Naive thymus-derived CD4-positive, alpha-beta T cell (primary cell): ENCODE data around the gene TMEM117. TPM values are rescaled to one million over a fixed set of nuclear protein-coding genes. Genes with fewer than 3 reads are reported as not detected.

Source experiments
- ATAC-seq: fragments of 150-1000 bp; cut with Tn5 transposase; 2 replicates; pipeline ENCODE4 v1.10.0; 2021; ENCODE audit warnings: mild to moderate bottlenecking, moderate library complexity
- CTCF ChIA-PET: fragments of 350-600 bp; sonication (Branson Sonifier 250); formaldehyde crosslinking; loops from one replicate; lab custom pipeline; 2021; ENCODE audit warnings: antibody characterized with exemption; lab: Charles Lee
- POLR2A ChIA-PET: fragments of 350-600 bp; sonication (Branson Sonifier 250); formaldehyde crosslinking; loops from one replicate; lab custom pipeline; 2021; ENCODE audit warnings: antibody characterized with exemption, inconsistent platforms; lab: Charles Lee
- DNase-seq, 9 donors: peaks; one replicate each; pipeline versions ENCODE4 v3.0.0 to v3.0.0-alpha.2; 2020 to 2022; ENCODE audit warnings: mixed read lengths in 1 of 9
- H3K27ac ChIP-seq: one replicate; pipeline ENCODE4 v1.7.0; 2013; ENCODE audit warnings: mild to moderate bottlenecking, low read depth, low read length, moderate library complexity
- H3K27me3 ChIP-seq, 2 donors: one replicate each; pipeline ENCODE4 v1.7.0; 2013; ENCODE audit warnings: low read length in 2 of 2, mild to moderate bottlenecking in 2 of 2, moderate library complexity in 2 of 2; ENCODE audit not compliant: control insufficient read depth in 2 of 2, insufficient read depth in 2 of 2
- H3K36me3 ChIP-seq, 3 experiments: 1 replicate in 2 of 3; 2 replicates in 1 of 3; pipeline ENCODE4 v1.7.0; 2013; ENCODE audit warnings: low read length in 3 of 3, mild to moderate bottlenecking in 3 of 3, moderate library complexity in 1 of 3; ENCODE audit not compliant: insufficient read depth in 3 of 3, control insufficient read depth in 2 of 3
- H3K4me1 ChIP-seq, 2 donors: one replicate each; pipeline ENCODE4 v1.7.0; 2013; ENCODE audit warnings: low read length in 2 of 2, mild to moderate bottlenecking in 2 of 2, moderate library complexity in 1 of 2; ENCODE audit not compliant: control insufficient read depth in 2 of 2, insufficient read depth in 2 of 2
- H3K4me3 ChIP-seq: 2 replicates; pipeline ENCODE4 v1.7.0; 2013; ENCODE audit warnings: mild to moderate bottlenecking, low read length
- H3K9me3 ChIP-seq, 3 experiments: 1 replicate in 2 of 3; 2 replicates in 1 of 3; pipeline ENCODE4 v1.7.0; 2013; ENCODE audit warnings: low read length in 3 of 3; ENCODE audit not compliant: control insufficient read depth in 2 of 3
- H3K27ac Mint-ChIP-seq, 9 donors: one replicate each; pipeline ENCODE4 v1.8.0; 2020 to 2022; ENCODE audit warnings: mixed read lengths in 9 of 9, mild to moderate bottlenecking in 8 of 9, moderate library complexity in 5 of 9, inconsistent platforms in 2 of 9
- H3K27me3 Mint-ChIP-seq, 5 donors: one replicate each; pipeline ENCODE4 v1.8.0; 2021 to 2022; ENCODE audit warnings: mixed read lengths in 5 of 5, mild to moderate bottlenecking in 1 of 5
- H3K36me3 Mint-ChIP-seq, 5 donors: one replicate each; pipeline ENCODE4 v1.8.0; 2020 to 2022; ENCODE audit warnings: mixed read lengths in 5 of 5, mild to moderate bottlenecking in 3 of 5, inconsistent platforms in 1 of 5
- H3K4me1 Mint-ChIP-seq, 7 donors: one replicate each; pipeline ENCODE4 v1.8.0; 2020 to 2022; ENCODE audit warnings: mixed read lengths in 7 of 7, mild to moderate bottlenecking in 3 of 7, inconsistent platforms in 1 of 7
- H3K4me3 Mint-ChIP-seq, 10 donors: one replicate each; pipeline ENCODE4 v1.8.0; 2020 to 2022; ENCODE audit warnings: mild to moderate bottlenecking in 10 of 10, mixed read lengths in 10 of 10, moderate library complexity in 6 of 10, inconsistent platforms in 2 of 10
- H3K9me3 Mint-ChIP-seq, 11 donors: one replicate each; pipeline ENCODE4 v1.8.0; 2020 to 2022; ENCODE audit warnings: mixed read lengths in 11 of 11, mild to moderate bottlenecking in 4 of 11, inconsistent platforms in 1 of 11, moderate library complexity in 1 of 11
- intact Hi-C, 2 donors: fragments of 100-400 bp; cut with micrococcal nuclease; formaldehyde crosslinking; loops; one replicate each; pipeline ENCODE4 v1.15.1; 2023
- polyA plus RNA-seq, 2 donors: library from polyadenylated mRNA; unstranded; fragments of 300-500 nt; fragmentation: Illumina TruSeq; gene quantifications; one replicate each; pipeline ENCODE4 v1.2.3, GENCODE V29; 2021
- total RNA-seq, 6 experiments: library from RNA in 5 of 6; stranded (reverse) in 5 of 6; gene quantifications; 1 replicate in 5 of 6; 2 replicates in 1 of 6; pipeline ENCODE4 v1.2.3 and lab custom pipeline; 2021 to 2026

TMEM117 gene
- total and polyA plus RNA-seq, 7 experiments from 2014 or later, result 0.31 to 6.6 (median 4.2) TPM

DNA sequence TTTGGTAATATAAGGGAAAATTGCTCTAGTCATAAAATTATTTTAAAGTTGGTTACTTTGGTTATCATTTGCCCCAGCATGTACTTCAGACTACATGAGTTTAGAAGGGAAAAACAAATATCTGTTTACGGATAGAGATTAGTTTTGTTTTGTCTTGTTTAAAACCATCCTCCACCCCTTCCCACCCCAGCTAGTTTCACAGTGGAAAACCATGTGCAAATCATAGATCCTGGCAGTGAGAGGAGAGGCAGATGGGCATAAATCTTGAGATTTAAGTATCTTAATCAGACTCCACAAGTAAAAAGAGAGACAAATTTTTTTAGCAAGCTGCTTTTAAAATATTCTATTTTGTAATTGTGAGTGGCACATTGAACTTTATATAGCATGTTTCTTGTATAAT, 424.7 kb downstream of the TMEM117 start:
- H3K4me1 ChIP-seq, result no peaks in the 10 kb centered on the region
- no peaks in the 10 kb centered on the region for H3K9me3 Mint-ChIP-seq
- intact Hi-C loops, result no loop called here
- no peak for ATAC-seq
- H3K27ac ChIP-seq, result no peak overlapping the region
- H3K4me1 Mint-ChIP-seq, result no peaks in the 10 kb centered on the region
- no peaks in the 10 kb centered on the region for H3K9me3 ChIP-seq
- no peaks in the 10 kb centered on the region for H3K36me3 ChIP-seq
- no peak overlapping the region for H3K4me3 ChIP-seq
- DNase-seq, result no peak
- no peaks in the 10 kb centered on the region for H3K27me3 ChIP-seq
- H3K27ac Mint-ChIP-seq, result no peak overlapping the region
- no peaks in the 10 kb centered on the region for H3K36me3 Mint-ChIP-seq
- H3K4me3 Mint-ChIP-seq, result no peak overlapping the region
- CTCF ChIA-PET, result no interaction called here
- POLR2A ChIA-PET, result no interaction called here
- H3K27me3 Mint-ChIP-seq, result no peaks in the 10 kb centered on the region

GRCh38 chr12:44285321-44285960, 449.6 kb downstream of the TMEM117 start:
- DNase-seq (no peak), ATAC-seq (no peak)
- H3K27ac Mint-ChIP-seq, result no peak overlapping the region
- ChIA-PET POLR2A (no interaction called here), CTCF (no interaction called here)
- peaks cover 6 to 19% (median 13%) of the 10 kb centered on the region in 7 donors for H3K4me1 Mint-ChIP-seq
- H3K4me3 Mint-ChIP-seq, result no peak overlapping the region
- Histone ChIP-seq H3K4me3 (no peak overlapping the region), H3K36me3 (no peaks in the 10 kb centered on the region), H3K27ac (no peak overlapping the region), H3K27me3 (no peaks in the 10 kb centered on the region), H3K9me3 (no peaks in the 10 kb centered on the region), H3K4me1 (peaks cover 3 to 6% of the 10 kb centered on the region in 2 donors)
- H3K27me3 Mint-ChIP-seq, result no peaks in the 10 kb centered on the region
- H3K36me3 Mint-ChIP-seq, result peaks cover 0 to 12% (median 7%) of the 10 kb centered on the region in 5 donors
- intact Hi-C loops, result no loop called here
- H3K9me3 Mint-ChIP-seq, result peaks cover 0 to 9% (median 5%) of the 10 kb centered on the region in 11 donors

DNA sequence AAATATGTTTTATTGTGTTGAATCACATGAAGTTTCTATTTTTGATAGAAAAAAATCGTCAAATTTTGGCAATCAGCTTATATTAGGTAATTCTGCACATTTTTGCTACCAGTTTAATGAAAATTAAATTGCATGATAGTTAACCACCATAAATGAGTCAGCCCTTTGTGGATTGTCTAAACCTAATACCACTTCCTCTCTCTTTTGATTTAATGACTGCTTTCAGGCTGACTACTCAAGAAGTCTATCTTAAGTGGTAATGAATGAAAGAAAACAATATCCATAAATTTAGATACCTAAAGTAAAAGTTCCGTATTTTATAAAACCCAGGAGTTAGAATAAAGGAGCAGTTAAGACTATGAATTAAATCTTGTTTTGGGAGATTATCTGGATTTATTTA, 450.5 kb downstream of the TMEM117 start:
- Mint-ChIP-seq H3K9me3 (peaks cover 0 to 14% (median 5%) of the 10 kb centered on the region in 11 donors), H3K27ac (no peak overlapping the region), H3K27me3 (no peaks in the 10 kb centered on the region), H3K4me3 (no peak overlapping the region), H3K4me1 (peaks cover 6 to 19% (median 13%) of the 10 kb centered on the region in 7 donors), H3K36me3 (peaks cover 0 to 12% (median 7%) of the 10 kb centered on the region in 5 donors)
- Histone ChIP-seq H3K27ac (no peak overlapping the region), H3K9me3 (no peaks in the 10 kb centered on the region), H3K4me3 (no peak overlapping the region), H3K4me1 (peaks cover 3 to 6% of the 10 kb centered on the region in 2 donors), H3K36me3 (no peaks in the 10 kb centered on the region), H3K27me3 (no peaks in the 10 kb centered on the region)
- ChIA-PET CTCF (no interaction called here), POLR2A (no interaction called here)
- ATAC-seq (no peak), DNase-seq (no peak)
- intact Hi-C loops, result no loop called here

GRCh38 chr12:44286821-44287505, 451.1 kb downstream of the TMEM117 start:
- Mint-ChIP-seq H3K27me3 (no peaks in the 10 kb centered on the region), H3K36me3 (peaks cover 0 to 12% (median 5%) of the 10 kb centered on the region in 5 donors), H3K4me3 (no peak overlapping the region), H3K9me3 (peaks cover 0 to 14% (median 5%) of the 10 kb centered on the region in 11 donors), H3K27ac (no peak overlapping the region), H3K4me1 (peaks cover 6 to 19% (median 13%) of the 10 kb centered on the region in 7 donors)
- POLR2A ChIA-PET, result no interaction called here
- peaks cover 3 to 6% of the 10 kb centered on the region in 2 donors for H3K4me1 ChIP-seq
- no peak overlapping the region for H3K27ac ChIP-seq
- CTCF ChIA-PET, result no interaction called here
- DNase-seq (no peak), ATAC-seq (no peak)
- H3K4me3 ChIP-seq, result no peak overlapping the region
- intact Hi-C loops, result no loop called here
- H3K27me3 ChIP-seq, result no peaks in the 10 kb centered on the region
- H3K9me3 ChIP-seq, result no peaks in the 10 kb centered on the region
- no peaks in the 10 kb centered on the region for H3K36me3 ChIP-seq

GRCh38 chr12:44287545-44287944, 451.7 kb downstream of the TMEM117 start:
- no peak for ATAC-seq
- Histone ChIP-seq H3K9me3 (no peaks in the 10 kb centered on the region), H3K27ac (no peak overlapping the region), H3K4me1 (peaks cover 3 to 6% of the 10 kb centered on the region in 2 donors), H3K4me3 (no peak overlapping the region), H3K36me3 (no peaks in the 10 kb centered on the region), H3K27me3 (no peaks in the 10 kb centered on the region)
- H3K4me1 Mint-ChIP-seq, result peaks cover 6 to 19% (median 13%) of the 10 kb centered on the region in 7 donors
- no peak overlapping the region for H3K27ac Mint-ChIP-seq
- H3K27me3 Mint-ChIP-seq, result no peaks in the 10 kb centered on the region
- ChIA-PET CTCF (no interaction called here), POLR2A (interaction anchor here (0.6 kb wide), 1 partner anchor 214 kb away, joined by 3 read pairs; no protein-coding TSS in a partner anchor)
- DNase-seq, result no peak
- peaks cover 0 to 20% (median 4%) of the 10 kb centered on the region in 11 donors for H3K9me3 Mint-ChIP-seq
- intact Hi-C loops, result no loop called here
- no peak overlapping the region for H3K4me3 Mint-ChIP-seq
- peaks cover 0 to 12% (median 0%) of the 10 kb centered on the region in 5 donors for H3K36me3 Mint-ChIP-seq

DNA sequence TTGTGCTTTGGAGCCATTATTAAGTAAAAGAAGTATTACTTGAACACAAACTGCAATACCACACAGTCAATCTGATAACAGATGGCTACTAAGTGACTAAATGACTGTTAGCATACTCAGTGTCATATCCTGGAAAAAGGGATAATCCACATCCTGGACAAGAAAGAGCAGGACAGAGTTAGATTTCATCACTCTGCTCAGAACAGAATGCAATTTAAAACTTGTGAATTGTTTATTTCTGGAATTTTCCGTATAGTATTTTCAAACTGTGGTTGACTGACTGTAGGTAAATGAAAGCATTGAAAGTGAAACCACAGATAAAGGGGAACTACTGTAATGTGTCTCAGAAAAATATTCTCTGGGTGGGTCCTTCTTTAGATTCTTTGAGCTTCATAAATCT, 458.8 kb downstream of the TMEM117 start:
- Mint-ChIP-seq H3K27ac (no peak overlapping the region), H3K9me3 (peaks cover 3 to 58% (median 14%) of the 10 kb centered on the region in 11 donors), H3K4me3 (no peak overlapping the region), H3K27me3 (no peaks in the 10 kb centered on the region), H3K4me1 (peaks cover 0 to 2% (median 0%) of the 10 kb centered on the region in 7 donors), H3K36me3 (peaks cover 2 to 13% (median 11%) of the 10 kb centered on the region in 5 donors)
- Histone ChIP-seq H3K27me3 (no peaks in the 10 kb centered on the region), H3K9me3 (peaks cover 0 to 5% (median 0%) of the 10 kb centered on the region in 3 experiments), H3K27ac (no peak overlapping the region), H3K4me3 (no peak overlapping the region), H3K4me1 (no peaks in the 10 kb centered on the region), H3K36me3 (no peaks in the 10 kb centered on the region)
- CTCF ChIA-PET, result no interaction called here
- POLR2A ChIA-PET, result no interaction called here
- intact Hi-C loops, result no loop called here
- no peak for DNase-seq
- no peak for ATAC-seq
